Measurements from ENCODE around the gene PIAS1.

DNA sequence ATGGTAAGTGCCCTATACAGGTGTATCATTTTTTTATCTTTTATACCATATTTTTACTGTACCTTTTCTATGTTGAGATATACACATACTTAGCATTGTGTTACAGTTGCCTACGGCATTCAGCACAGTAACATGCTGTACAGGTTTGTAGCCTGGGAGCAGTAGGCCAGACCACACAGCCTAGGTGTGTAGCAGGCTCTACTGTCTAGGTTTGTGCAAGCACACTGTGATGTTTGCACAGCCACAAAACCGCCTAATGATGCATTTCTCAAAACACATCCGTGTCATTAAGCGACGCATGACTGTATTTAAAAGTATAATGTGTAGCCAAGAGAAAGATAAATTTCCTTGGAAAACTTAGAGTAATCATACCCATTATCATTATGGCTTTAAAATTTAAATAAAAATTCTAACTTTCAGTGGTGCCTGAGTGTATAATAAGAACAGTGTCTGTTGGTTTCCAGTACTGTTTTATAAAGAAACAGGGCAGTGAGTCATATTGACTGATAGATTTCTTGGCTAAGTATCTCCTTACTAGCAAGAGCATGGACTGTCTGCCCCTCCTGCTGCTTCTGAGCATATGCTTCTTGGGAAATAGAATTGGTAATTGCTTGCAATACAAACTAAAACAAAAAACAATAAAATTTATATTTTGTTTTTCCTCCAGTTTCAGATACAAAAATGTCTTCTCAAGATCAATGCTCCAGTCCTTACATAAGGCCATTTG lies 132.7 kb downstream of the PIAS1 start:
- TF ChIP-seq CTCF (conservative IDR thresholded peaks at IDR 0.05 in 1 of 2, IDR thresholded peaks at IDR 0.05 in 1 of 2; ENCODE audit: extremely low read depth in 1 of 2, insufficient read depth in 1 of 2, low read depth in 1 of 2, low read length in 2 of 2) (peak in 1 of 2 donors; percentile 3), EZH2 (IDR thresholded peaks at IDR 0.05; ENCODE audit: borderline replicate concordance, low read length) (no peak)
